Measurements from ENCODE around the gene PHC2.

The PHC2 gene

DNA sequence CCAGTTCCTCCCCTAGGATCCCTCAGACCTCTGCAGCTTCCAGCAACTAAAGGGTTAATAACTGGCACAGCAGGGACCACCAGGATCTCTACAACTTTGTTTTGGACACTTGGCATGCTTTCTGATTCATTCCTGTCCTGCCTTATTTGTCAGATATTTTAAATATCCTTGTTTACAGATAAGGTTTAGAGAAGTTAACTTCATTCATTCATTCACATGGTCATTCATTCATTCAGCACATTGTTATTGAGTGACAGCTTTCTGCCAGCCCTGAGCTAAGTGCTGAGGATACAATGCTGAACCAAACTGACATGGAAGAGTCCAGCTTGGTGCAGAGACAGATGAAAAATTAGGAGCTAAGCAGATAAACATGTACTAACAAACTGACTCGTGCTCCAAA is 8.8 kb upstream of the PHC2 start:
- H3K27ac ChIP-seq = no peak overlapping the region

DNA sequence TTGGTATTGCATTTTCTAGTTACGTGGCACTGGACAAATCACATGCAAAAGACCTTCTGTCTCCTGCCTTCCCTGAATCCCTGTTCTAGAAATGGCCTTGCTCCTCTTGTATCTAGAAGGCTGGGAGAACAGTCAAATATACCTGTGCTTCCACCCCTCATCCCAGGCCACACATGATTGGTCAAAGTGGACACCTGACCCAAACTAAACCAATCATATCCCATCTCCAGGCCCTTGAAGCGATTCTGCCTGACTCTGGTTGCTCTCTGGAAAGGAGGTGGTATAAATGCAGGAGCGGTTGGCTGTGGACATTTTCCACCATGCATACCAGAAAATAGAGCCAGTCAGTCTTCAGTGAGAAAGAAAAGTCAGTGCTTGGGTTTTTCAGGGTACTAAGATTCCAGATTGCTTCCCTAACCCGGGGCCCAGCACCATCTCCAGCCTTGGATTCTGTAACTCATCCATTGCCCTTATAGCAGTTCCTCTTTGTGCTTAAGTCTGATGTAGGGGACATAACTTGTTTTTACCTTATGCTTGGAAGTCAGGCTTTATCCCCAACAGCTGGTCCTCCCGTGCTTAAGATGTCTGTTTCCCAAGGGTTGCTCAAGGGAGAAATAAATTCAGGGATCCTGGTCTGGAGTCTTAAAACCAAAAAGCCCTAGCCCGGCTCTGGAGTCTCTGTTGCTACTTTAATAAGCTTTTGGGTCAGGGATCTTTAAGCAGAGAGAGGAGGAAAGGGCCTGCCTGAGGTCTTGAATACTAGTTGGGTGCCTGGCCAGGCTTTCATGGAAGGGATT is 7.7 kb upstream of the PHC2 start:
- TF ChIP-seq, protein P1, sequence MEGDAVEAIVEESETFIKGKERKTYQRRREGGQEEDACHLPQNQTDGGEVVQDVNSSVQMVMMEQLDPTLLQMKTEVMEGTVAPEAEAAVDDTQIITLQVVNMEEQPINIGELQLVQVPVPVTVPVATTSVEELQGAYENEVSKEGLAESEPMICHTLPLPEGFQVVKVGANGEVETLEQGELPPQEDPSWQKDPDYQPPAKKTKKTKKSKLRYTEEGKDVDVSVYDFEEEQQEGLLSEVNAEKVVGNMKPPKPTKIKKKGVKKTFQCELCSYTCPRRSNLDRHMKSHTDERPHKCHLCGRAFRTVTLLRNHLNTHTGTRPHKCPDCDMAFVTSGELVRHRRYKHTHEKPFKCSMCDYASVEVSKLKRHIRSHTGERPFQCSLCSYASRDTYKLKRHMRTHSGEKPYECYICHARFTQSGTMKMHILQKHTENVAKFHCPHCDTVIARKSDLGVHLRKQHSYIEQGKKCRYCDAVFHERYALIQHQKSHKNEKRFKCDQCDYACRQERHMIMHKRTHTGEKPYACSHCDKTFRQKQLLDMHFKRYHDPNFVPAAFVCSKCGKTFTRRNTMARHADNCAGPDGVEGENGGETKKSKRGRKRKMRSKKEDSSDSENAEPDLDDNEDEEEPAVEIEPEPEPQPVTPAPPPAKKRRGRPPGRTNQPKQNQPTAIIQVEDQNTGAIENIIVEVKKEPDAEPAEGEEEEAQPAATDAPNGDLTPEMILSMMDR (conservative IDR thresholded peaks at IDR 0.05) = no peak
- TF ChIP-seq ZFX (IDR thresholded peaks at IDR 0.05) = no peak
- H3K27ac ChIP-seq = no peak overlapping the region

More for the DNA sequence above, 8.8 kb upstream of the PHC2 start:
- TF ChIP-seq, protein P1 (conservative IDR thresholded peaks at IDR 0.05) = no peak
- no peak for TF ChIP-seq ZFX (IDR thresholded peaks at IDR 0.05)

DNA sequence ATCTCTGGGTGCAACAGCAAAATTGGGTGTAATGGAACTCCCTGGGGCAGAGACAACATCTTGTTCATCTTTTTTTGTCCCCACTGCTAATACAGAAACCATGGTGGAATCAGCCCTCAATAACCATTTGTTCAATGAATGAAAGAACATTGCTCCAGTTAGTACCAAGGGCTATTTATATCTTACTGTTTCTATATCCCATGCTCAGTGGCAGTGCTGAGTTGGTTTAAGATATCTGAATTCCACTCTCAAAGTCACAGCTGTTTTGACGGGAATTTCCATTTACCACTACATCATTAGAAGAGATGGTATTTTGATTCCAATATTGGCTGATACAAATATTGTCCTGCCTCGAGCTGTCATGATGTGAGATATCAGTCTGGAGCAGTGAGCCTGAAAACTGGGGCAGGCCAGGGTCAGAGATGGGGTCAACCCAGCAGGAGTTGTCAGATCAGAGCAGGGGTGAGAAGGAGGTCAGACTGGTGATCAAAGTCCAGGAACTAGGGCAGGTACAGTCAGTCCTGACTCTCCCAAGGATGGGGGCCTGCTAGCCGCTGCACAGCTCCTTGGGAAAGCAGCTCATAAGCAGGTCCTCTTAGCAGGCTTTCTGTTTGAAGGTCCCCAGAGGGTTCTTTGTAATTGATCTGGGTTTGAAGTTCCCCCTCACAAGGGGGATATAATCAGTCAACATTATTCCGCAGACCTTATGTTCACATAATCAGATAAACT is 5.8 kb upstream of the PHC2 start:
- no peak for TF ChIP-seq ZFX (IDR thresholded peaks at IDR 0.05)
- TF ChIP-seq, protein P1 (conservative IDR thresholded peaks at IDR 0.05) = no peak
- no peak overlapping the region for H3K27ac ChIP-seq

DNA sequence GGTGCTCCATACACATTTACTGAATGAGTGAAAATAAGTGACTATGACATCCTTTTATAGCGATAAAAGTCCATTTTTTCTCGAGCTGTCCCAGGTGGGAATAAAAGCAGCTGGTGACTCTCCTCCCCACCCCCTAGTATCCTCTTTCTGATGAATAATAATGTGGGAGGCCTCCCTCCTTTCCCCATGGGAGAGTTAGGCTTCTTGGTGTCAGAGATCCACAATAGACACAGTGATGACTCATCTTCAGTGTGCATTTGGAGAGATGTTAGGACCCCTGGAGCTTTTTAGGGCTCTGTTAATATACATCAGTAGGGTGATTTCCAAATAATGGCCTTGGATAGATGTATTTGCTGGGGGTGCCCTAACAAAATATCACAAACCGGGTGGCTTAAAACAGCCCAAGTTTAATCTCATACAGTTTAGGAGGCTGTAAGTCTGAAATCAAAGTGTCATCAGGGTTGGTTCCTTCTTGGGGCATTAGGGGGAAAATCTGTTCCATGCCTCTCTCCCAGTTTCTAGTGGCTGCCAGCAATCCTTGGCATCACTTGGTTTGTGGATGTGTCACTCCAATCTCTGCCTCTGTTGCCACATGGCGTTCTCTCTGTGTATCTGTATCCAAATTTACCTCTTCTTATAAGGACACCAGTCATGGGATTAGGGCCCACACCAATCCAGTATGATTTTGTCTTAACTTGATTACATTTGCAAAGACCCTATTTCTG is 4.4 kb upstream of the PHC2 start:
- TF ChIP-seq, protein P1 (conservative IDR thresholded peaks at IDR 0.05) = no peak
- TF ChIP-seq ZFX (IDR thresholded peaks at IDR 0.05) = no peak
- H3K27ac ChIP-seq = no peak overlapping the region

DNA sequence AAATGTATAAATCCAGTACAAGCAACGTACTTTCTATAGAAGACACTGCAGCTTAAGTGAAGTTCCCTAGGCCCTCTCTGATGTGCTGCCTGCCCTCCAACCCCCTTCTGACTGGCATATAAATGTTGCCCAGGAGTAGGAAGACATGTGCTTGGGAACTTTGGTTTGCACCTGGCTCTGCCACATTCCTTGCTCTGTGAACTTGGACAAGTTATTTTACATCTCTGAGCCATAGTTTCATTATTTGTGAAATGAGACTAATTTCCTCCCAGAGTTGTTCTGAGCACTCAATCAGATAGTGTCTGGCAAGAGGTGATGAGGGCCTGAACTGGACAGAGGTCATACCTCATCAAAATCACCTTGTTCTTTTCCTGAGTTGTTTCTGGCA is 3.5 kb upstream of the PHC2 start:
- no peak for TF ChIP-seq ZFX (IDR thresholded peaks at IDR 0.05)
- TF ChIP-seq, protein P1 (conservative IDR thresholded peaks at IDR 0.05) = no peak
- H3K27ac ChIP-seq = no peak overlapping the region

DNA sequence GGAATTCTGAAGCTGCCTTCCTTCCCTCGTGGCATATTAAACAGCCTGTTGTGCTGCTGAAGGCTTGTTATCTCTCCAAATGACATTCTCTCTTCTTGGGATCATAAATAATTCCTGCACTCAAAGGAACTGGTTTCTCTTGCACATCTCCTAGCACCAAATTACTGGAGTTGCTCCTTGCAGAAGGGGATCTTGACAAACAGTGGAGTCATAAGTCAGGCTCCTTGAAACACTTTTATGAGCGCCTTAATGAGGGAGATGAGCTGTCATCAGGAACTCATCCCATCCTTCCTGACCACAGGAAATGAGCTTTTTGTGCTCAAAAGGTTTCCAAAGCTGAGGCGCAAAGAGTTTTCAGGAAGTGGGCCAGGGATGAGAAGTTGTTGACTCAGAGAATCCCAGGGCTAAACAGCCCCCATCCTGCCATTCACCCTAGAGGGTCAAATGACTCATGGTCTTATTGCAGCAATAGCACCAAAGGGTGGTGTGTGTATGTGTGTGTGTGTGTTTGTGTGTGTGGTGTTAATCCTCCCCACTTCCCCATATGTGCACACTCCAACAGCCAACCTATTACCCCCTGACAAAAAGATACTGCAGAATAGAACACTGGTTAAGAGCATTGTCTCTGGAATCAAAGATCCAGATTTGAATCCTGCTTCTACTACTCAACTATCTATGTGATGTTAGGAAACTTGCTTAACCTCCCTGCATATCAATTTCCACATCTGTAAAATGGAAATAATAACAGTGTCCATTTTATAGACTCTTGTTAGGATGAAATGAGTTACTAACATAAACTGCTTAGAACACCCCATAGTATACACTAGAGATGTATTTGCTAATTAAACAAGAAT is 2.8 kb upstream of the PHC2 start:
- TF ChIP-seq, protein P1 (conservative IDR thresholded peaks at IDR 0.05) = no peak
- no peak for TF ChIP-seq ZFX (IDR thresholded peaks at IDR 0.05)
- H3K27ac ChIP-seq = no peak overlapping the region
